HG02588 (cell line): ENCODE measurements around the gene MTREX.

Experiments
- ATAC-seq: cut with Tn5 transposase; IDR thresholded peaks from one replicate; pipeline ENCODE4 v1.9.1; 2021; ENCODE audit warnings: mild to moderate bottlenecking, moderate library complexity; ENCODE audit not compliant: unreplicated experiment

The MTREX gene

GRCh38 chr5:55324006-55324405 is 16.2 kb downstream of the MTREX start:
- no peak for ATAC-seq

GRCh38 chr5:55324815-55325418 is 17.1 kb downstream of the MTREX start:
- no peak for ATAC-seq

GRCh38 chr5:55325621-55326020 is 17.8 kb downstream of the MTREX start:
- no peak for ATAC-seq

- no peak for ATAC-seq
These were observed 19.5 kb downstream of the MTREX start for GRCh38 chr5:55327281-55327680.

- ATAC-seq, result no peak
These were observed 23.5 kb downstream of the MTREX start for GRCh38 chr5:55331321-55331720.

- ATAC-seq, result no peak
These were observed 25.2 kb downstream of the MTREX start for GRCh38 chr5:55333017-55333416.

GRCh38 chr5:55333811-55334210 is 26.0 kb downstream of the MTREX start:
- no peak for ATAC-seq

GRCh38 chr5:55338092-55338613 is 30.4 kb downstream of the MTREX start:
- peak; percentile 12 for ATAC-seq

- peak; percentile 76 for ATAC-seq
These were observed 31.0 kb downstream of the MTREX start for GRCh38 chr5:55338810-55339243.

GRCh38 chr5:55343107-55343506 is 35.3 kb downstream of the MTREX start:
- no peak for ATAC-seq

GRCh38 chr5:55343609-55344008 is 35.8 kb downstream of the MTREX start:
- no peak for ATAC-seq

GRCh38 chr5:55344392-55344992 is 36.7 kb downstream of the MTREX start:
- ATAC-seq, result no peak

GRCh38 chr5:55345327-55345726 is 37.5 kb downstream of the MTREX start:
- no peak for ATAC-seq

- ATAC-seq, result no peak
These were observed 40.0 kb downstream of the MTREX start for GRCh38 chr5:55347786-55348185.

GRCh38 chr5:55350754-55351153 is 43.0 kb downstream of the MTREX start:
- no peak for ATAC-seq

GRCh38 chr5:55356896-55357295 is 49.1 kb downstream of the MTREX start:
- ATAC-seq, result no peak

- ATAC-seq, result no peak
These were observed 52.4 kb downstream of the MTREX start for GRCh38 chr5:55360190-55360589.

- ATAC-seq, result no peak
These were observed 56.1 kb downstream of the MTREX start for GRCh38 chr5:55363856-55364255.

GRCh38 chr5:55364537-55365055 is 56.8 kb downstream of the MTREX start:
- ATAC-seq, result peak; percentile 97

- no peak for ATAC-seq
These were observed 62.6 kb downstream of the MTREX start for GRCh38 chr5:55370291-55370925.

GRCh38 chr5:55371145-55371544 is 63.4 kb downstream of the MTREX start:
- ATAC-seq, result no peak
